GM12878 (cell line): ENCODE data around the gene NRXN3. TPM values are rescaled to one million over a fixed set of nuclear protein-coding genes. Genes with fewer than 3 reads are reported as not detected.

Experiments
- ATAC-seq: fragments of 200-7000 bp; cut with Tn5 transposase; 3 replicates; pipeline ENCODE4 v1.9.1; 2020; ENCODE audit warnings: mild to moderate bottlenecking, moderate library complexity
- BruUV-seq: library from RNA; stranded (reverse); fragments of 400-500 nt; replicated peaks from 2 replicates; lab custom pipeline; 2021; lab: Mats Ljungman, UMichigan
- CTCF ChIA-PET: fragments of 300-600 bp; sonication (Branson Sonifier 250); formaldehyde crosslinking; extraction: SDS; loops from one replicate; lab custom pipeline; 2021; ENCODE audit warnings: inconsistent platforms; lab: Yijun Ruan, JAX
- POLR2A ChIA-PET: fragments of 350-600 bp; formaldehyde crosslinking; extraction: SDS; loops from one replicate; lab custom pipeline; 2021; ENCODE audit warnings: inconsistent platforms; lab: Charles Lee
- RAD21 ChIA-PET: fragments of 300-600 bp; sonication (Branson Sonifier 250); formaldehyde crosslinking; loops from one replicate; lab custom pipeline; 2023; ENCODE audit warnings: antibody characterized with exemption; ENCODE audit not compliant: unreplicated experiment; lab: Charles Lee
- SMC1A ChIA-PET: fragments of 300-600 bp; sonication (Branson Sonifier 250); formaldehyde crosslinking; loops from one replicate; lab custom pipeline; 2023; ENCODE audit not compliant: unreplicated experiment, uncharacterized antibody; lab: Charles Lee
- DNase-seq: peaks from one replicate; pipeline ENCODE4 v3.0.0-alpha.2; 2011; ENCODE audit warnings: low read depth, low spot score
- FAIRE-seq: peaks from 3 replicates; lab custom pipeline; 2011; peaks lifted over from hg19 to GRCh38; lab: Jason Lieb, UNC
- H2AFZ ChIP-seq: 2 replicates; pipeline ENCODE4 v1.6.0; 2011; ENCODE audit warnings: low read depth, low read length, control low read depth; ENCODE audit not compliant: control insufficient read depth
- H3K27ac ChIP-seq: 2 replicates; pipeline ENCODE4 v1.5.1; 2011; ENCODE audit warnings: control low read depth; ENCODE audit not compliant: control insufficient read depth, insufficient read depth
- H3K27me3 ChIP-seq, 2 experiments: replicated peaks in 1 of 2; 2 replicates each; pipeline versions ENCODE4 v1.6.0 to v1.6.1; 2011; ENCODE audit warnings: low read length in 1 of 2; ENCODE audit not compliant: control insufficient read depth in 2 of 2, insufficient read depth in 2 of 2
- H3K36me3 ChIP-seq, 2 experiments: 2 replicates each; pipeline ENCODE4 v1.5.1; 2011; ENCODE audit warnings: low read length in 1 of 2; ENCODE audit not compliant: control insufficient read depth in 2 of 2, insufficient read depth in 2 of 2
- H3K4me1 ChIP-seq: 2 replicates; pipeline ENCODE4 v1.6.1; 2011; ENCODE audit warnings: mild to moderate bottlenecking, low read length, moderate library complexity, mixed read lengths; ENCODE audit not compliant: control insufficient read depth, insufficient read depth
- H3K4me2 ChIP-seq: 2 replicates; pipeline ENCODE4 v1.6.0; 2011; ENCODE audit warnings: control low read depth; ENCODE audit not compliant: control insufficient read depth, insufficient read depth
- H3K4me3 ChIP-seq: fragments of 200-600 bp; sonication (generic); 2 replicates; pipeline ENCODE4 v1.5.1; 2016
- H3K79me2 ChIP-seq: 2 replicates; pipeline ENCODE4 v1.6.0; 2011; ENCODE audit warnings: low read length; ENCODE audit not compliant: control insufficient read depth, insufficient read depth
- H3K9ac ChIP-seq: 2 replicates; pipeline ENCODE4 v1.8.0; 2011; ENCODE audit warnings: low read length, control low read depth, mixed read lengths; ENCODE audit not compliant: control insufficient read depth, insufficient read depth
- H3K9me3 ChIP-seq: replicated peaks from 3 replicates; pipeline ENCODE4 v1.5.1; 2011; ENCODE audit warnings: mild to moderate bottlenecking, low read length; ENCODE audit not compliant: control insufficient read depth, insufficient read depth
- H4K20me1 ChIP-seq: 2 replicates; pipeline ENCODE4 v1.6.0; 2011; ENCODE audit not compliant: control insufficient read depth, insufficient read depth
- CBX5 ChIP-seq: sonication (generic); IDR thresholded peaks from 2 replicates; pipeline ENCODE4 v1.6.1; 2016; ENCODE audit warnings: low read depth, moderate library complexity, mild to moderate bottlenecking, inconsistent platforms
- HCFC1 ChIP-seq: fragments of 150-350 bp; IDR thresholded peaks from 2 replicates; pipeline ENCODE4 v1.6.1; 2014; ENCODE audit warnings: low read length
- IRF4 ChIP-seq: IDR thresholded peaks from 2 replicates; pipeline ENCODE4 v1.6.1; 2011; ENCODE audit warnings: low read depth, low read length
- JUND ChIP-seq: IDR thresholded peaks from 2 replicates; pipeline ENCODE4 v1.6.1; 2012; ENCODE audit warnings: low read depth, mild to moderate bottlenecking, low read length, improper control_type of control experiment, moderate library complexity
- KLF5 ChIP-seq: fragments of 450-650 bp; IDR thresholded peaks from 2 replicates; pipeline ENCODE4 v1.6.1; 2014; ENCODE audit warnings: mild to moderate bottlenecking; ENCODE audit not compliant: partially characterized antibody
- NR2C1 ChIP-seq: fragments of 450-650 bp; IDR thresholded peaks from 2 replicates; pipeline ENCODE4 v1.6.1; 2017; ENCODE audit warnings: antibody characterized with exemption, mild to moderate bottlenecking, moderate library complexity
- NR2C2 ChIP-seq: IDR thresholded peaks from 2 replicates; pipeline ENCODE4 v1.6.1; 2011; ENCODE audit warnings: borderline replicate concordance, low read depth; ENCODE audit not compliant: control insufficient read depth, insufficient read length
- PKNOX1 ChIP-seq: fragments of 450-650 bp; IDR thresholded peaks from 2 replicates; pipeline ENCODE4 v1.6.1; 2016; ENCODE audit warnings: mild to moderate bottlenecking
- PML ChIP-seq: IDR thresholded peaks from 2 replicates; pipeline ENCODE4 v1.6.1; 2012; ENCODE audit warnings: low read length, inconsistent platforms
- SRF ChIP-seq, 2 experiments: IDR thresholded peaks; 2 replicates each; pipeline ENCODE4 v1.6.1; 2011; ENCODE audit warnings: low read depth in 2 of 2, low read length in 2 of 2, mild to moderate bottlenecking in 1 of 2, moderate library complexity in 1 of 2
- STAT3 ChIP-seq: IDR thresholded peaks from 2 replicates; pipeline ENCODE4 v1.6.1; 2011; ENCODE audit warnings: low read depth, low read length, improper control_type of control experiment
- ZNF217 ChIP-seq: fragments of 450-650 bp; IDR thresholded peaks from 2 replicates; pipeline ENCODE4 v1.6.1; 2017; ENCODE audit warnings: antibody characterized with exemption, mild to moderate bottlenecking
- ZNF687 ChIP-seq: fragments of 450-650 bp; IDR thresholded peaks from 2 replicates; pipeline ENCODE4 v1.6.1; 2017; ENCODE audit warnings: mild to moderate bottlenecking, moderate library complexity
- WGBS: methylation state at CpG from one replicate; pipeline ENCODE4 v1.1.6; 2016; ENCODE audit warnings: low lambda C conversion rate; ENCODE audit not compliant: insufficient replicate concordance, insufficient coverage; ENCODE audit errors: missing lambda C conversion rate; 5-methylcytosine and 5-hydroxymethylcytosine counted together
- in situ Hi-C: fragments of 300-500 bp; cut with MboI; formaldehyde crosslinking; loops from 9 replicates; pipeline ENCODE4 v1.14.3; 2018; ENCODE audit warnings: mixed read lengths
- intact Hi-C: fragments of 100-400 bp; cut with micrococcal nuclease; formaldehyde crosslinking; loops from one replicate; pipeline ENCODE4 v1.14.2; 2022; ENCODE audit not compliant: unreplicated experiment
- polyA plus RNA-seq, 11 experiments: library from polyadenylated mRNA; depleted of rRNA in 4 of 11; unstranded in 6 of 11; stranded (reverse) in 5 of 11; fragments of >200 nt; fragmentation: Nextera tagmentation in 4 of 11; fragmentation: Illumina TruSeq in 1 of 11; extraction: Ambion mirVana in 4 of 11; extraction: Trizol in 1 of 11; gene quantifications; 1 replicate in 1 of 11; 2 replicates in 10 of 11; pipeline versions ENCODE4 v1.2.1 to v1.2.3, GENCODE V29; 2011 to 2016; ENCODE audit warnings: inconsistent platforms in 2 of 11, missing spikeins in 2 of 11, low read depth in 1 of 11
- total RNA-seq, 4 experiments: library from RNA; depleted of rRNA in 3 of 4; stranded (reverse); fragments of >200 nt in 3 of 4; fragmentation: Illumina TruSeq in 1 of 4; extraction: Trizol in 1 of 4; gene quantifications; 2 replicates each; pipeline versions ENCODE4 v1.2.1 to v1.2.3, GENCODE V29; 2013 to 2021

Gene NRXN3
- total and polyA plus RNA-seq, 10 of the 15 experiments (the other 5 are each of a cell fraction or from before 2014, with no cell fraction given) = 0.52 to 3.3 (median 1.4) TPM

- Histone ChIP-seq H2AFZ (no peak overlapping the region), H3K79me2 (no peaks in the 10 kb centered on the region), H4K20me1 (no peaks in the 10 kb centered on the region), H3K9ac (no peak overlapping the region), H3K4me3 (no peak overlapping the region), H3K36me3 (no peaks in the 10 kb centered on the region), H3K4me2 (no peak overlapping the region), H3K27me3 (peaks cover 0 to 2% of the 10 kb centered on the region in 2 experiments; a peak in 2 of 4 replicates), H3K9me3 (no peaks in the 10 kb centered on the region)
- BruUV-seq = no TSS peak
- ATAC-seq = no peak
- POLR2A ChIA-PET = no interaction called here
- RAD21 ChIA-PET = no interaction called here
- WGBS = 22% methylated on average over 5 of the region's 5 CpGs
- intact Hi-C loops = no loop called here
- SMC1A ChIA-PET = no interaction called here
- no peak for TF ChIP-seq ZNF687
- TF ChIP-seq NR2C2 = no peak
- no peak for TF ChIP-seq PML
- TF ChIP-seq KLF5 = no peak
- no peak for TF ChIP-seq ZNF217
- no peak for TF ChIP-seq JUND
- TF ChIP-seq PKNOX1 = no peak
- TF ChIP-seq STAT3 = no peak
- TF ChIP-seq SRF (IDR thresholded peaks at IDR 0.05; ENCODE audit: low read depth in 2 of 2, low read length in 2 of 2) = no peak
- no peak for TF ChIP-seq IRF4
- no peak for TF ChIP-seq HCFC1
- TF ChIP-seq NR2C1 = no peak
- no peak for TF ChIP-seq CBX5
- TF ChIP-seq, all 136 proteins: peak for 0
- in situ Hi-C loops = no loop called here
- no peaks in the 10 kb centered on the region for H3K4me1 ChIP-seq
- FAIRE-seq (no peak), DNase-seq (no peak)
- H3K27ac ChIP-seq = no peak overlapping the region
- CTCF ChIA-PET = no interaction called here
These were observed 81.1 kb downstream of the NRXN3 start for GRCh38 chr14:78251308-78251707.
